HAP-1 (cell line): ENCODE measurements around the gene FAM217A.
A peak's percentile ranks its signal among the peaks of the same experiment; 100 is the strongest.
"Not testable (repeated sequence)": the region's sequence is repeated elsewhere in the genome, so short reads cannot be mapped to it uniquely, and the experiment has no call there.

Experiments used
- DNase-seq, 2 experiments: peaks; one replicate each; pipeline ENCODE4 v3.0.0-alpha.2; 2016 to 2020; ENCODE audit warnings: low spot score in 2 of 2
- H3K27me3 ChIP-seq: fragments of 250-450 bp; sonication (Bioruptor Pico); 2 replicates; pipeline ENCODE4 v1.5.1; 2020; ENCODE audit warnings: low read depth, mild to moderate bottlenecking, moderate library complexity
- H3K36me3 ChIP-seq: fragments of 250-450 bp; sonication (Bioruptor Pico); replicated peaks from 2 replicates; pipeline ENCODE4 v1.5.1; 2020; ENCODE audit warnings: mild to moderate bottlenecking
- H3K4me1 ChIP-seq: fragments of 250-450 bp; sonication (Bioruptor Pico); 2 replicates; pipeline ENCODE4 v1.5.1; 2020; ENCODE audit warnings: mild to moderate bottlenecking
- H3K4me3 ChIP-seq: fragments of 250-450 bp; sonication (Bioruptor Pico); 2 replicates; pipeline ENCODE4 v1.5.1; 2020; ENCODE audit warnings: mild to moderate bottlenecking, moderate library complexity
- H3K9me3 ChIP-seq: fragments of 250-450 bp; sonication (Bioruptor Pico); 2 replicates; pipeline ENCODE4 v1.5.1; 2020; ENCODE audit warnings: mild to moderate bottlenecking, moderate library complexity
- in situ Hi-C: fragments of 300-500 bp; cut with MboI; formaldehyde crosslinking; loops from 3 replicates; pipeline ENCODE4 v1.14.3; 2020; ENCODE audit warnings: low sequenced_read_pairs, inconsistent platforms, mixed read lengths

The FAM217A gene

DNA sequence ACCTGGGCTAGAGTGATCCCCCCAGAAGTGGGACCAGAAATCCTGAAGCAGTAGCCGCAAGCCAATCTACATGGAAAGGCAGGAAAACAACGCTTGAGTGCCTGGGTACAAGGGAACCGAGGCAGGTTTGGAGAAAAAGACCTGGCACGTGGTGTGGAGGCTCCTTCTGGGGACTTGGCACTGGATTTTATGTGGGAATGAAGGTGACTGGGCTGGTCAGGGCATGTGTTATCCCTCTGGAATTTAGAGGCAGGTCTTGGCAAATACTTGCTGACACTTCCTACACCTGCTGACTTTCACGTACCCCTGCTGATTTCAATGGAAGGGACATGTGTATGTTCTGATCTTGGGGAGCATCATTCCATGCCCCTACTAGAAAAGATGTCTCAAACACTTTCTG, 25.0 kb upstream of the FAM217A start:
- Histone ChIP-seq H3K27me3 (no peaks in the 10 kb centered on the region), H3K4me1 (peaks cover 3% of the 10 kb centered on the region; the same call in 1 of the 2 replicates), H3K4me3 (no peak overlapping the region), H3K36me3 (no peaks in the 10 kb centered on the region), H3K9me3 (no peaks in the 10 kb centered on the region)
- no peak for DNase-seq
- in situ Hi-C loops = no loop called here

DNA sequence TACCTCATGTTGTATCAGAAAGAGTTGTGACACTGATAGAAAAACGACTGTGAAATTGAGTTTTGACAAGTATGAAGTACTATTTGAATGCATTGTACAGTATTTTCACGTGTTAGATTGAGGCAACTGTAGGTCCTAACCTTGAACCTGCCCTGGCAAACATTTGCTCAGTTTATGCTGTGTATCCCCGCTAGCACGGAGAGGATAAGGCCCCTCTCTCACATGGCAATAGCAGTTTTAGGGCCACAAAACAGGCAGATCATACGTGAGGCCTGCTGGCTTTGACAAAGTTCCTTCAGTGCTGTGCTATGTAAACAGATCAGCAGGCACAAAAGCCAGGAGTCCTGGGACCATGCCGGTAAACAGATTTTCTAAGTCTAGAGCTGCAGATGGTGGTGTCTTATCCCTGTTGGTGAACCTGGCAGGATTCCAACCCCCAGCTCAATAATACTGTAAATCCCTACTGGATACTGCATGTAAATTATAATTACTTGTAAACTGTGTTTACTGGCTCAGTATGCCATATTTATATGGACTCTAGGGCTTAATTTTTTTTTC, 23.8 kb upstream of the FAM217A start:
- Histone ChIP-seq H3K9me3 (no peaks in the 10 kb centered on the region), H3K36me3 (no peaks in the 10 kb centered on the region), H3K27me3 (no peaks in the 10 kb centered on the region), H3K4me1 (peaks cover 3% of the 10 kb centered on the region; the same call in 1 of the 2 replicates), H3K4me3 (no peak overlapping the region)
- DNase-seq = peak in 1 of 2 experiments; percentile 63
- in situ Hi-C loops = no loop called here

DNA sequence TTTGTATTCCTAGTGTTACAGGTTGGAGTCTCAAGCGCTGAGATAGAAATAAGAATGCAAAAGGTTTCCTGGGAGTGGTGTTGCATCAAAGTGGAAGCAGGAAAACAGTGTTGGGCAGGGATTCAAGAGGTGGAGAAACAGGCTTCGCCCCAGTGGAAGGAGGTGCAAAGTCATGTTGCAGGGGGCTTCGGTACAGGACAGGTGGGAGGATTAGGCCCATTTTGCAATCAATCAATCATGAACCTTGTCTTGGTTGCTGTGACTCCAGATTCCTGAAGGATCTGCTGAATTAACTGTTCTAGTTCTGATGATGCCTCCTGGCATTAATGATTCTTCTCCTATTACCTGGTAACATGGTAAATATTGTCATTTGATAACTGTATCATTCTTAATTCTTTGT, 22.4 kb upstream of the FAM217A start:
- H3K27me3 ChIP-seq = no peaks in the 10 kb centered on the region
- no peaks in the 10 kb centered on the region for H3K36me3 ChIP-seq
- no peaks in the 10 kb centered on the region for H3K9me3 ChIP-seq
- no peak for DNase-seq
- in situ Hi-C loops = no loop called here
- no peak overlapping the region for H3K4me3 ChIP-seq
- no peaks in the 10 kb centered on the region for H3K4me1 ChIP-seq

DNA sequence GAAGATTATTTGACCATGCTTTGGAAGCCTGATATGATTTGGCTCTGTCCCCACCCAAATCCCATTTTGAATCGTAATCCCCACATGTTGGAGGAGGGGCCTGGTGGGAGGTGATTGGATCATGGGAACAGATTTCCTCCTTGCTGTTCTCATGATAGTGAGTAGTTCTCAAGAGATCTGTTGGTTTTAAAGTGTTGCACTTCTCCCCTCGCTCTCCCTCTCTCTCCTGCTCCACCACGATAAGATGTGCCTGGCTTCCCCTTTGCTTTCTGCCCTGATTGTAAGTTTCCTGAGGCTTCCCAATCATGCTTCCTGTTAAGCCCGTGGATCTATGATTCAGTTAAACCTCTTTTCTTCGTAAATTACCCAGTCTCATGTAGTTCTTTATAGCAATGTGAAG, 21.7 kb upstream of the FAM217A start:
- Histone ChIP-seq H3K9me3 (no peaks in the 10 kb centered on the region), H3K4me1 (no peaks in the 10 kb centered on the region), H3K27me3 (no peaks in the 10 kb centered on the region), H3K36me3 (no peaks in the 10 kb centered on the region), H3K4me3 (no peak overlapping the region)
- DNase-seq = no peak
- in situ Hi-C loops = no loop called here

DNA sequence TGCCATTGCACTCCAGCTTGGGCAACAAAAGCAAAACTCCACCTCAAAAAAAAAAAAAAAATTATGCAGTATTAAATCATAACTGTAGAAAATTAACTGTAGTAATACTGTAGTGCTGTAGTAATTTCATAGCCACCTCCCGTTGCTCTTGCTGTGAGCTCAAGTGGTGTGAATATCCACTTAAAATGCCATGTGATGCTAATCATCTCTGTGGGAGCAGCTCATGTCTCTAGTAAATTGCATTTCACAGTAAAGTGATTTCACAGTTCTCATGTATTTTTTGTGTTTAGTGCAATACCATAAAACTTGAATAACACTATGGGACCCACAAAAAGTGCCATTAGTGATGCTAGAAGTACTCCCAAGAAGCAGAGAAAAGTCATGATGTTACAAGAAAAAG, 14.4 kb upstream of the FAM217A start:
- in situ Hi-C loops = no loop called here
- no peak for DNase-seq
- no peaks in the 10 kb centered on the region for H3K27me3 ChIP-seq
- H3K36me3 ChIP-seq = no peaks in the 10 kb centered on the region
- no peak overlapping the region for H3K4me3 ChIP-seq
- H3K9me3 ChIP-seq = no peaks in the 10 kb centered on the region
- no peaks in the 10 kb centered on the region for H3K4me1 ChIP-seq

DNA sequence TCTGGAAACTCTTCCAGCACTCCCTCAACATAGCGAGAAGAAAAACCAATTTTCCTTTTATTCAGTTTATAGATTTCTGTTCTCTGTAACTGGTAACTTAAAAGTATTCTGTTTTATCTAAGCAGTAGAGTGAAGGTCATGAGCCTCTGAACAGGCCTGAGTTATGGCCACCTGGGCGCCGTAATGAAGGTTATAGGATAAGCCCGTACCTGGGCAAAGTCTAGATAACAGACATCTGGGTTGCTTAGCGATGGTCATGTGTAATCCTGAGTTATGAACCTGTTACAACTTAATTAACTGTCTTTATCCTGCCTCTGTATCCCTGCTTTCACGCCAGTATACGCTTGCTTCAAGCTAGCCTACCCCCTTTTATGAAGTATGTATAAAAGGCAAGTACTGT, 13.0 kb upstream of the FAM217A start:
- no peak for DNase-seq
- no peaks in the 10 kb centered on the region for H3K27me3 ChIP-seq
- H3K9me3 ChIP-seq = no peaks in the 10 kb centered on the region
- no peak overlapping the region for H3K4me3 ChIP-seq
- no peaks in the 10 kb centered on the region for H3K36me3 ChIP-seq
- in situ Hi-C loops = no loop called here
- no peaks in the 10 kb centered on the region for H3K4me1 ChIP-seq

DNA sequence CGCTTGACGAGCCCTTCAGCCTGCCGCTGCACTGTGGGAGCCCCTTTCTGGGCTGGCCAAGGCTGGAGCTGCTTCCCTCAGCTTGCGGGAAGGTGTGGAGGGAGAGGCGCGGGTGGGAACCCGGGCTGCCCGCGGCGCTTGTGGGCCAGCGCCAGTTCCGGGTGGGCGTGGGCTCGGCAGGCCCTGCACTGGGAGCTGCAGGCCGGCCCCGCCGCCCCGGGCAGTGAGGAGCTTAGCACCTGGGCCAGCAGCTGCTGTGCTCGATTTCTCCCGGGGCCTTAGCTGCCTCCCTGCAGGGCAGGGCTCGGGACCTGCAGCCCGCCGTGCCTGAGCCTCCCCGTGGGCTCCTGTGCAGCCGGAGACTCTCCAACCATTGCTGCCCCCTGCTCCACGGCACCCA, 11.1 kb upstream of the FAM217A start:
- H3K4me1 ChIP-seq, in situ Hi-C loops, H3K4me3 ChIP-seq, H3K27me3 ChIP-seq, H3K36me3 ChIP-seq, H3K9me3 ChIP-seq, DNase-seq: not testable (repeated sequence)

DNA sequence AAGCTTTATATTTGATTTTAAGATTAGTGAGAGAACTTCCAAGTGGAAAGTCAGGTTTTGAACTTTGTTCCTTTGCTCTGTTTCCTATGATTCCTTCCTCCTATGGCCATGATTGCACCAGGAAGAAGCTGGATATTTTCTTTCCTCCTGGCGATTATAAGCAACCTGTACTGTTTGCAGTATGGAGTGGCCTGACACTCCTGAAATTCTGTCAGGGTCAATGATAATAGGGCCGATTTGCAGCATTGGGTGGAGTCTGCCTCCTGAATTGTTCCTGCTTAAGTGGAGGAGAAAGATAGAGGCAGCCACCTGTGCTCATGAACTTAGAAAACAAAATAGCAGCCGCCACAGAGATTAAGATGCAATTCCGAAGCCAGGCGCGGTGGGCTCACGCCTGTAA, 9.8 kb upstream of the FAM217A start:
- Histone ChIP-seq H3K9me3 (no peaks in the 10 kb centered on the region), H3K27me3 (no peaks in the 10 kb centered on the region), H3K36me3 (no peaks in the 10 kb centered on the region), H3K4me1 (no peaks in the 10 kb centered on the region), H3K4me3 (no peak overlapping the region)
- in situ Hi-C loops = no loop called here
- no peak for DNase-seq

DNA sequence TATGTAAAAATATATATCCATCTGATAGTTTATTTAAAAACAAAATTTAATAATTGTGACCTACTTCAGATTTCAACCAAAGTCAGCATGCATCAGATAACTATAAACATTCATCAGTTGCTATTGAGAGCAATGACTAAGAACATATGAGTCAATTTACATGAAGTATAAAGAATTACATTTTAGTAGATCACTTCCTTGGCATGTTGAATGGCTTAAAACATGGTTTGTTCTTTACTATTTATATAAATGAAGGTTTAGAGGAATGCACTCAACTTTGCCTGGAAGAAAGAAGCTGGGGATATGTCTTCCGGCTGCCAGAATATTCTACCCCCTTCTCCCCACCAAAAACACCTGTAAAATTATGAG, 6.4 kb upstream of the FAM217A start:
- in situ Hi-C loops = no loop called here
- no peaks in the 10 kb centered on the region for H3K4me1 ChIP-seq
- H3K4me3 ChIP-seq = no peak overlapping the region
- no peaks in the 10 kb centered on the region for H3K36me3 ChIP-seq
- H3K27me3 ChIP-seq = no peaks in the 10 kb centered on the region
- DNase-seq = no peak
- H3K9me3 ChIP-seq = no peaks in the 10 kb centered on the region

DNA sequence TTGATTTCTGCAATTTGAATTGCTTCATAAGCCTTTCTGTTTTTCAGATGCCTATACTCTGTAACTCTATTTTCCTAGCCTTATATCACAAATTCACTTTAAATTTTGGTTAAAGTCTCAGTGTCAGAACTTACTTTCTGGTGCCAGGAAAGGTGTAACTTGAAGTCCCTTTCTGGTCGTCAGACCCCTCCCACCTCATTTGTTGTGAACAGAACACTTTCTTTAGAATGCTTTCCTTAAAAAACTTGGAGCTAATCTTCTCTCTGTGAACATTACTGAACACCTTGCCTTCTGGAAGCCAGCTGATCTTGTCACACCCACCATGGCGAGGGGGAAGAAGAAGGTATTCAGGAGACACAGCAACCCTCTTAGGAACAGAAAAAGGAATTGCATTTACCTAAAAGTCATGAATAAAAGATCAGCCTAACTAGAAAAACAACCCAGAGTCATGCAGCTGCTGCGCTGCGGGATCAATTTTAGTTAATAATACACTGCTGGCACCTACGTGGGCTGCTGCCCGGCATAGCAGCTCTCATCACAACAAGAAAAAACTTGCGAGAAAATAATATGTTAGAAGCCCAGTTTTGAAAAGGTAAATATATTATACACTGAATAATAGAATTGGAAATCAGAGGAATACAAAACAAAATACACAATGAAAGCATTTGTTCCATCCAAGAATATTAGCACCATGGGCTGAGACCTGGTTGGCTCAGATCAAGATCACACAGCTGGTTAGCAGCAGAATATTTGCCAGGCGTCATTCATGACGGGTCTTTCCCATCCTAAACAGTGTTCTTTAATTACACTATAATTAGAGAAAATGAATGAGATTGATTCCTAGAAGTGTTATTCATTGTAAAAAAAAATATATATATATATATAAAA, 5.8 kb upstream of the FAM217A start:
- Histone ChIP-seq H3K27me3 (no peaks in the 10 kb centered on the region), H3K4me3 (no peak overlapping the region), H3K4me1 (no peaks in the 10 kb centered on the region), H3K36me3 (no peaks in the 10 kb centered on the region), H3K9me3 (no peaks in the 10 kb centered on the region)
- in situ Hi-C loops = no loop called here
- no peak for DNase-seq

DNA sequence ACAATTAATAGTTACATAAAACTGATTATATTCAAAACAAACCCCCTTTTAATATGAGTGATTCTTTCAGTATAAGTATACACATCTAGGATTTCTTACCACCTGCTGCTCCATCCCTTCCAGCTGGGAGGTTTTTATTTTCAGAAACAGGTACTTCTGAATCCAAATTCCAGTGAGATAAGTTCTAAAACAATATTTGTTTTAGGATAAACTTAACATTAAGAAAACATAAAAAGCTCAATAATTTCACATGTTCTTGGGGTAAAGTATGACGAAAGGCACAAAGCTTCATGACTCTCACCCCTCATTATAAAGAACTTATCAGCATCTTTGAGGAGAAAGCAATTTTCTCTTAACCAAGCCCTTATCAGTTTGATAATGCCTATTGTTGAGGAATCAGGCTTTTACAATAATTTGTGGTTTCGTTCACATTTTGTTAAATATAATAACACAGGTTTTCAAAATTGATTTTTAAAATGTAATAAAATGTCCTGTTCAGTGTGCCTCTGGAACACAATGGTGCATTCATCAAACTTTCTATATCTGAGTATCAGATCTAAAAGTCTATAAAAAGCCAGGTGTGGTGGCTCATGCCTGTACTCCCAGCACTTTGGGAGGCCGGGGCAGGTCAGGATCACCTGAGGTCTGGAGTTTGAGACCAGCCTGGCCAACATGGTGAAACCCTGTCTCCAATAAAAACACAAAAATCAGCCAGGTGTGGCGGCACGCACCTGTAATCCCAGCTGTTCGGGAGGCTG, 4.3 kb downstream of the FAM217A start:
- H3K27me3 ChIP-seq = no peaks in the 10 kb centered on the region
- no peak for DNase-seq
- no peaks in the 10 kb centered on the region for H3K4me1 ChIP-seq
- in situ Hi-C loops = no loop called here
- no peaks in the 10 kb centered on the region for H3K9me3 ChIP-seq
- H3K4me3 ChIP-seq = no peak overlapping the region
- H3K36me3 ChIP-seq = no peaks in the 10 kb centered on the region

DNA sequence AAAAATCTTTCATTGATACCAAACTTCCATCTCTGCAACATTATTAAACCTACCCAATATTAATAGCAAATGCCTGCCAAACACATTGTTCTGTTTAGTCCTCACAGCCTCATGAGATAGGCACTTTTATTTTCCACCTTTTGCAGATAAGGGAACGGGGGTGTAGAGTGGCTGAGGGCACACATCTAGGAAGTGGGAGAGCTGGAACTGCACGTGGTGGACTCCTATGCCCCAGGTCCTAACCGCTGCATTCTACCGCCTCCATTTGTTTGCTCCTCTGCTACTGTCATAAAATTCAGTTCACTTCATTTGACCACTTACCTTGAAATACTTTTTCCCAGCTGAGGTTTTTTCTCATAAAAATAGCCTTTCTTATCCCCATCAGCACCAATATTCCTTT, 7.6 kb downstream of the FAM217A start:
- Histone ChIP-seq H3K4me1 (0 out of 2 replicates have a peak, but pooled peaks cover 4% of the 10 kb centered on the region), H3K4me3 (no peak overlapping the region), H3K9me3 (no peaks in the 10 kb centered on the region), H3K36me3 (no peaks in the 10 kb centered on the region), H3K27me3 (no peaks in the 10 kb centered on the region)
- no peak for DNase-seq
- in situ Hi-C loops = no loop called here

DNA sequence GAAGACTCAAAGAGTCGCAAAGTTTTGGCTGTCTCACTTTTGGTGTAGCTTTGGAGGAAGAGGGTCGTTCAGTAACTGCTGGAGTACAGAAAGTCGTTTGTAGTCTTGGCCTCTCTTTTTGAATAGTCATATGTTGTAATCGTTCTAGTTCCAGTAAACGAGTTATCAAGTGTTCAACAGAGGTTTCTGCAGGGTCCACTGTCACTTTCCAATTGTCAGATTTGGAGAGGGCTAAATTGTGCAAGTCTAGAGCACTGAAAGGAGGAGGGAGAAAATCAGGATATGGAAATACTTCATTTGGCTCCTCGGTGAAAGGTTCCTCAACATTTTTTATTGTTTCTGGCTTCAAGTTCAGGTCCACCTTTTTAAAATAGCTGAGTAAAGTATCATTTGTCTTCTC, 9.7 kb downstream of the FAM217A start:
- H3K4me1 ChIP-seq = 0 out of 2 replicates have a peak, but pooled peaks cover 4% of the 10 kb centered on the region
- H3K36me3 ChIP-seq = peaks cover 12% of the 10 kb centered on the region
- H3K9me3 ChIP-seq = no peaks in the 10 kb centered on the region
- in situ Hi-C loops = no loop called here
- H3K27me3 ChIP-seq = no peaks in the 10 kb centered on the region
- no peak overlapping the region for H3K4me3 ChIP-seq
- no peak for DNase-seq

DNA sequence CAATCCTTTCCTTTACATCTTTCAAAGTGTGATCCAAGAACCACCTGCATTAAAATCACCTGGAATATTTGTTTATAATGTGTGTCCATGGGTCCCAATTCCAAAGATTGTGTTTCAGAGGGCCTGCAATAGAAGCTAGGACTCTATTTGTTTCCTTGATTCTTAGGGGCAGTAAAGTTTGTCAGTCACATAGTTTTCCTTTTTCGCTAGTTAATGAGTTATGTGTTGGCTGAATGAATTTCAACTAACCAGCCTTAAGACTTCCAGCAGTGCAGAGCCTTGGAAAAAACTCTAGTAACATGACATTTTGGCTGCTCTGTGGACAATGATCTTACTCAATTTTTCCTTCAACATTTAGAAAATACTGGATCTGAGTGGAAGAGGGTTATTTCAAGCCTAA, 11.3 kb downstream of the FAM217A start:
- H3K4me1 ChIP-seq = 0 out of 2 replicates have a peak, but pooled peaks cover 4% of the 10 kb centered on the region
- no peak for DNase-seq
- H3K36me3 ChIP-seq = peaks cover 26% of the 10 kb centered on the region
- H3K4me3 ChIP-seq = no peak overlapping the region
- in situ Hi-C loops = no loop called here
- no peaks in the 10 kb centered on the region for H3K9me3 ChIP-seq
- H3K27me3 ChIP-seq = no peaks in the 10 kb centered on the region
